IMR-90 (cell line): ENCODE measurements around the gene TFIP11. TPM values are rescaled to one million over a fixed set of nuclear protein-coding genes. Genes with fewer than 3 reads are reported as not detected.

ENCODE experiments used
- ATAC-seq: fragments of 200-7000 bp; cut with Tn5 transposase; 2 replicates; pipeline ENCODE4 v1.9.1; 2020; ENCODE audit warnings: low read depth, mild to moderate bottlenecking, moderate library complexity
- BruUV-seq: library from RNA; stranded (reverse); fragments of 400-500 nt; replicated peaks from 2 replicates; lab custom pipeline; 2021; lab: Mats Ljungman, UMichigan
- CTCF ChIA-PET: fragments of 300-600 bp; formaldehyde crosslinking; extraction: SDS; loops from one replicate; lab custom pipeline; 2021; ENCODE audit warnings: antibody characterized with exemption; lab: Yijun Ruan, JAX
- POLR2A ChIA-PET: fragments of 300-600 bp; sonication (Branson Sonifier 250); formaldehyde crosslinking; loops from one replicate; lab custom pipeline; 2022; ENCODE audit warnings: antibody characterized with exemption; ENCODE audit not compliant: unreplicated experiment; lab: Charles Lee
- DNase-seq: peaks from one replicate; pipeline ENCODE4 v3.0.0; 2013
- H2AFZ ChIP-seq: replicated peaks from 2 replicates; pipeline ENCODE3; 2013; ENCODE audit warnings: low read length, mild to moderate bottlenecking; ENCODE audit not compliant: poor library complexity
- H2AK5ac ChIP-seq: 2 replicates; pipeline ENCODE4 v1.6.1; 2013; ENCODE audit warnings: low read depth, low read length, inconsistent platforms
- H2AK9ac ChIP-seq: replicated peaks from 2 replicates; pipeline ENCODE3; 2013; ENCODE audit warnings: mild to moderate bottlenecking, low read depth, low read length, moderate library complexity; ENCODE audit not compliant: poor library complexity
- H2BK120ac ChIP-seq: 2 replicates; pipeline ENCODE4 v1.6.1; 2013; ENCODE audit warnings: low read depth, low read length, inconsistent platforms
- H2BK15ac ChIP-seq: 3 replicates; pipeline ENCODE4 v1.6.1; 2013; ENCODE audit warnings: low read depth, low read length, inconsistent platforms
- H2BK20ac ChIP-seq: 2 replicates; pipeline ENCODE4 v1.6.1; 2013; ENCODE audit warnings: low read depth, mild to moderate bottlenecking, inconsistent platforms, low read length, moderate library complexity
- H2BK5ac ChIP-seq: 2 replicates; pipeline ENCODE4 v1.6.1; 2013; ENCODE audit warnings: mild to moderate bottlenecking, low read depth, low read length, inconsistent platforms; ENCODE audit not compliant: poor library complexity, severe bottlenecking
- H3K14ac ChIP-seq: replicated peaks from 2 replicates; pipeline ENCODE4 v1.6.1; 2013; ENCODE audit warnings: low read depth, low read length, inconsistent platforms
- H3K18ac ChIP-seq: 2 replicates; pipeline ENCODE4 v1.6.1; 2013; ENCODE audit warnings: low read depth, low read length, control low read depth
- H3K23ac ChIP-seq: 2 replicates; pipeline ENCODE4 v1.6.1; 2013; ENCODE audit warnings: low read depth, low read length, inconsistent platforms
- H3K27ac ChIP-seq: 2 replicates; pipeline ENCODE4 v1.5.1; 2013; ENCODE audit warnings: mild to moderate bottlenecking, control low read depth, low read length; ENCODE audit not compliant: insufficient read depth
- H3K27me3 ChIP-seq: 2 replicates; pipeline ENCODE4 v1.6.1; 2013; ENCODE audit warnings: low read length; ENCODE audit not compliant: control insufficient read depth, insufficient read depth
- H3K36me3 ChIP-seq: 2 replicates; pipeline ENCODE4 v1.6.1; 2013; ENCODE audit warnings: low read length, mixed read lengths; ENCODE audit not compliant: control insufficient read depth, insufficient read depth
- H3K4ac ChIP-seq: 2 replicates; pipeline ENCODE4 v1.6.1; 2013; ENCODE audit warnings: low read depth, low read length, inconsistent platforms
- H3K4me1 ChIP-seq: 2 replicates; pipeline ENCODE4 v1.6.1; 2013; ENCODE audit warnings: low read length, mixed read lengths; ENCODE audit not compliant: control insufficient read depth, insufficient read depth
- H3K4me2 ChIP-seq: 2 replicates; pipeline ENCODE4 v1.6.1; 2013; ENCODE audit warnings: low read depth, mild to moderate bottlenecking, control low read depth, low read length, moderate library complexity
- H3K4me3 ChIP-seq: 2 replicates; pipeline ENCODE4 v1.5.1; 2013; ENCODE audit warnings: low read depth, mild to moderate bottlenecking, control low read depth, low read length, moderate library complexity; ENCODE audit not compliant: insufficient read depth
- H3K56ac ChIP-seq: 2 replicates; pipeline ENCODE4 v1.6.1; 2013; ENCODE audit warnings: low read length, inconsistent platforms; ENCODE audit not compliant: insufficient read depth; ENCODE audit errors: extremely low read depth
- H3K79me1 ChIP-seq, 2 experiments: 2 replicates each; pipeline ENCODE4 v1.6.1; 2013; ENCODE audit warnings: low read length in 2 of 2, inconsistent platforms in 1 of 2, low read depth in 1 of 2
- H3K9ac ChIP-seq: 2 replicates; pipeline ENCODE4 v1.6.1; 2013; ENCODE audit warnings: low read depth, low read length, control low read depth
- H3K9me1 ChIP-seq: 2 replicates; pipeline ENCODE4 v1.6.1; 2013; ENCODE audit warnings: low read length, inconsistent platforms; ENCODE audit not compliant: insufficient read depth
- H3K9me3 ChIP-seq: 2 replicates; pipeline ENCODE4 v1.6.1; 2013; ENCODE audit warnings: low read length; ENCODE audit not compliant: control insufficient read depth, insufficient read depth
- H4K20me1 ChIP-seq: 2 replicates; pipeline ENCODE4 v1.6.1; 2013; ENCODE audit warnings: low read length, inconsistent platforms; ENCODE audit not compliant: insufficient read depth
- H4K5ac ChIP-seq: 2 replicates; pipeline ENCODE4 v1.6.1; 2013; ENCODE audit warnings: mild to moderate bottlenecking, low read depth, low read length, control low read depth
- H4K8ac ChIP-seq, 2 experiments: 2 replicates each; pipeline ENCODE4 v1.6.1; 2013; ENCODE audit warnings: low read depth in 2 of 2, low read length in 2 of 2, control low read depth in 1 of 2, inconsistent platforms in 1 of 2
- H4K91ac ChIP-seq: 2 replicates; pipeline ENCODE4 v1.6.1; 2013; ENCODE audit warnings: low read depth, low read length, inconsistent platforms; ENCODE audit not compliant: insufficient read depth
- CHD1 ChIP-seq: IDR thresholded peaks from 2 replicates; pipeline ENCODE4 v1.6.1; 2012; ENCODE audit warnings: low read depth, low read length, improper control_type of control experiment
- MAZ ChIP-seq: IDR thresholded peaks from 2 replicates; pipeline ENCODE4 v1.6.1; 2012; ENCODE audit warnings: low read depth, mild to moderate bottlenecking, low read length, improper control_type of control experiment, moderate library complexity, borderline replicate concordance
- MXI1 ChIP-seq: IDR thresholded peaks from 2 replicates; pipeline ENCODE4 v1.6.1; 2012; ENCODE audit warnings: low read depth, mild to moderate bottlenecking, low read length, moderate library complexity, borderline replicate concordance
- POLR2A ChIP-seq: IDR thresholded peaks from 2 replicates; pipeline ENCODE4 v1.6.1; 2012; ENCODE audit warnings: mild to moderate bottlenecking, low read depth, low read length
- SMC3 ChIP-seq: fragments of 150-350 bp; IDR thresholded peaks from 2 replicates; pipeline ENCODE4 v1.6.1; 2016; ENCODE audit warnings: low read depth, mild to moderate bottlenecking, antibody characterized with exemption, low read length, moderate library complexity
- WGBS, 2 experiments: methylation state at CpG; one replicate each; pipeline versions ENCODE4 v1.1.5 to v1.1.7; 2013; ENCODE audit warnings: missing lambda C conversion rate in 2 of 2; ENCODE audit not compliant: insufficient read length in 1 of 2; ENCODE audit errors: extremely low coverage in 2 of 2; 5-methylcytosine and 5-hydroxymethylcytosine counted together
- dilution Hi-C: fragments of 300-500 bp; cut with HindIII; formaldehyde crosslinking; loops from one replicate; pipeline ENCODE4 v1.14.3; 2018; ENCODE audit warnings: low sequenced_read_pairs; ENCODE audit not compliant: unreplicated experiment
- in situ Hi-C: fragments of 300-500 bp; cut with MboI; formaldehyde crosslinking; loops from 3 replicates; pipeline ENCODE4 v1.14.3; 2019; ENCODE audit warnings: low sequenced_read_pairs, inconsistent platforms, mixed read lengths
- intact Hi-C: fragments of 100-400 bp; cut with micrococcal nuclease; formaldehyde crosslinking; loops from 2 replicates; pipeline ENCODE4 v1.10.0; 2022
- polyA plus RNA-seq, 3 experiments: library from polyadenylated mRNA; depleted of rRNA; stranded (reverse); fragments of >200 nt; gene quantifications; 2 replicates each; pipeline ENCODE4 v1.2.3, GENCODE V29; 2012; ENCODE audit warnings: low replicate concordance in 1 of 3
- total RNA-seq: library from RNA; depleted of rRNA; stranded (reverse); fragments of >200 nt; gene quantifications from 2 replicates; pipeline ENCODE4 v1.2.3, GENCODE V29; 2012

TFIP11 gene
- total and polyA plus RNA-seq, 2 of the 4 experiments (the other 2 are of a cell fraction), result 22.5 to 43.2 TPM

GRCh38 chr22:26477341-26477731 lies 34.9 kb downstream of the TFIP11 start:
- Histone ChIP-seq H3K14ac (peak overlapping the region; percentile 3; the same call in 1 of the 2 replicates), H3K4me1 (peaks cover 7% of the 10 kb centered on the region), H2BK5ac (peak overlapping the region; percentile 5), H3K9ac (no peak overlapping the region), H3K36me3 (peaks cover 18% of the 10 kb centered on the region), H3K56ac (no peak overlapping the region), H3K27me3 (no peaks in the 10 kb centered on the region), H3K9me1 (peaks cover 3% of the 10 kb centered on the region; the same call in 1 of the 2 replicates), H2AK5ac (no peak overlapping the region; the same call in 1 of the 2 replicates), H3K4me2 (no peak overlapping the region), H3K4ac (no peak overlapping the region), H4K20me1 (no peaks in the 10 kb centered on the region), H3K23ac (no peak overlapping the region), H4K8ac (no peak overlapping the region), H3K4me3 (no peak overlapping the region), H2AK9ac (no peak overlapping the region), H4K5ac (no peak overlapping the region), H2BK15ac (no peak overlapping the region), H3K79me1 (peaks cover 10 to 40% of the 10 kb centered on the region in 2 experiments; a peak in 3 of 4 replicates), H2BK120ac (no peak overlapping the region; the same call in 1 of the 2 replicates), H3K9me3 (no peaks in the 10 kb centered on the region), H2AFZ (no peak overlapping the region), H2BK20ac (0 out of 2 replicates have a peak overlapping the region, but pooled peaks have one; percentile 0), H4K91ac (no peak overlapping the region), H3K18ac (no peak overlapping the region), H3K27ac (no peak overlapping the region)
- TF ChIP-seq MXI1 (no peak), SMC3 (no peak), CHD1 (no peak), MAZ (no peak), POLR2A (no peak)
- ChIA-PET CTCF (no interaction called here), POLR2A (no interaction called here)
- in situ Hi-C loops, result no loop called here
- ATAC-seq (no peak), DNase-seq (no peak)
- 80% methylated on average over 2 of the region's 4 CpGs; no CpG with 5 or more reads in 1 of the 2 experiments for WGBS, 2 experiments
- BruUV-seq, result no TSS peak
- intact Hi-C loops, result no loop called here
- dilution Hi-C loops, result no loop called here
